Renal pelvis (tissue), 4 donors: Measurements from ENCODE around the gene GJB4. TPM values are rescaled to one million over a fixed set of nuclear protein-coding genes. Genes with fewer than 3 reads are reported as not detected.
A peak's percentile ranks its signal among the peaks of the same experiment; 100 is the strongest.

Source experiments
- DNase-seq: peaks from one replicate; pipeline ENCODE4 v3.0.0-alpha.2; 2013
- polyA plus RNA-seq, 3 donors: library from polyadenylated mRNA; unstranded; fragments of 120-200 nt; gene quantifications; one replicate each; pipeline ENCODE4 v1.2.1, GENCODE V29; 2013; ENCODE audit not compliant: insufficient read length in 3 of 3

The GJB4 gene
- polyA plus RNA-seq, 3 donors, result 0.10 to 0.66 (median 0.46) TPM

- no peak for DNase-seq
Observed at GRCh38 chr1:34777519-34778321, 18.2 kb downstream of the GJB4 start.

DNA sequence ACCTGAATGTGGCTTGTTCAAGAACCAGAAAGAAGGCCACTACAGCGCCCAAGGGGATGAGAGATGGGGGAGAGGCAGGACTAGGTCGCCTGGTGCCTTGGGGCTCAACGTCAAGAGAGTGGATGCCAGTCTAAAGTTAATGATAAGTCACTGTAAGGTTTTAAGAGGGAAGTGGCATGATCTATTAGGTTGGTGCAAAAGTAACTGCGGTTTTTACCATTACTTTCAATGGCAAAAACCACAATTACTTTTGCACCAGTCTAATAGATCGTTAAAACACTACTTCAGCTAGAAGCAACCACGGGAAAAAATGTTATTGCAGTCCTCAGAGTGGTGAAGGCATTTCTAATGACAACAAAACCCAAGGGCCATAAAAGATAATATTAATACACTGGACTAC lies 18.8 kb downstream of the GJB4 start:
- DNase-seq, result no peak

DNA sequence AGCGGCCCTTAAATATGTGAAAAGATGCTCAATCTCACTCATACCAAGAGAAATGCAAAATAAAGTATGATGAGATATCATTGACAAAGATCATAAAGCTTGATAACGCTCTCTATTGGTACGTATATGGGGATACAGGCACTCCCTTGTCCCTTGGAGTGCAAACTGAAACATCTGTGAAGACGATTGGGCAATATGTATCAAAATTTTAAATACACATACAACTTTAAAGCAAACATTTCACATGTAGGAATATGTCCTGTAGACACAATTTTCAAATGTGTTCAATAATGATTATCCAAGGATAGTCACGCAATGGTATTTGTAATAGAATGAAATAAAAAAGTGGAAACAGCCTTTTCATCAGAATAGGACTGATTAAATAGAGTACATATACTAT lies 19.5 kb downstream of the GJB4 start:
- DNase-seq, result no peak

- no peak for DNase-seq
Observed at GRCh38 chr1:34779526-34779925, 20.0 kb downstream of the GJB4 start.

- DNase-seq, result no peak
Observed at GRCh38 chr1:34779962-34780361, 20.4 kb downstream of the GJB4 start.

DNA sequence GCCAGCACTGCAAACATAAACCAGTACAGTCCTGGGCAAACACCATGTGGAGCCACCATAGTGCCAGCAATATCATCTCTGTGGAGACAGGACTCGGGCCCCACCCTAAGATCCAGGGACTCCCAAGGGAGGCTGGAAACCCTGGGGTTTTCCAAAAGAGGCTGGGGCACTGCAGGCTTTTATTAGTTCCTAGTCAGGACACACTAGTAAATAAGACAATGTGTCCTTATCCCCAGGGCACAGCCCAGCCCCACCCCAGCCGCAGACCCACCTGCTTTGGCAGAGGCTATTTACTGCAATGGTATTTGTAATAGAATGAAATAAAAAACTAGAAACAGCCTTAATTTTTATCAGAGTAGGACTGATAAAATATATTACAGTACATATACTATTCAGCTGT lies 21.0 kb downstream of the GJB4 start:
- DNase-seq, result no peak

- no peak for DNase-seq
Observed at GRCh38 chr1:34781071-34781843, 21.7 kb downstream of the GJB4 start, which contains the start of gene GJB3. Gene GJB3, plus strand, starts transcription at chr1:34781214. Its CDS starts 3,549 bp downstream, at chr1:34784763.

- DNase-seq, result no peak
Observed at GRCh38 chr1:34781844-34782391, 22.4 kb downstream of the GJB4 start.

- no peak for DNase-seq
Observed at GRCh38 chr1:34784751-34785221, 25.2 kb downstream of the GJB4 start.

GRCh38 chr1:34785231-34785874 lies 25.8 kb downstream of the GJB4 start:
- DNase-seq, result no peak

GRCh38 chr1:34785875-34786470 lies 26.4 kb downstream of the GJB4 start:
- no peak for DNase-seq

- peak; percentile 58 for DNase-seq
Observed at GRCh38 chr1:34786521-34787325, 27.2 kb downstream of the GJB4 start.

DNA sequence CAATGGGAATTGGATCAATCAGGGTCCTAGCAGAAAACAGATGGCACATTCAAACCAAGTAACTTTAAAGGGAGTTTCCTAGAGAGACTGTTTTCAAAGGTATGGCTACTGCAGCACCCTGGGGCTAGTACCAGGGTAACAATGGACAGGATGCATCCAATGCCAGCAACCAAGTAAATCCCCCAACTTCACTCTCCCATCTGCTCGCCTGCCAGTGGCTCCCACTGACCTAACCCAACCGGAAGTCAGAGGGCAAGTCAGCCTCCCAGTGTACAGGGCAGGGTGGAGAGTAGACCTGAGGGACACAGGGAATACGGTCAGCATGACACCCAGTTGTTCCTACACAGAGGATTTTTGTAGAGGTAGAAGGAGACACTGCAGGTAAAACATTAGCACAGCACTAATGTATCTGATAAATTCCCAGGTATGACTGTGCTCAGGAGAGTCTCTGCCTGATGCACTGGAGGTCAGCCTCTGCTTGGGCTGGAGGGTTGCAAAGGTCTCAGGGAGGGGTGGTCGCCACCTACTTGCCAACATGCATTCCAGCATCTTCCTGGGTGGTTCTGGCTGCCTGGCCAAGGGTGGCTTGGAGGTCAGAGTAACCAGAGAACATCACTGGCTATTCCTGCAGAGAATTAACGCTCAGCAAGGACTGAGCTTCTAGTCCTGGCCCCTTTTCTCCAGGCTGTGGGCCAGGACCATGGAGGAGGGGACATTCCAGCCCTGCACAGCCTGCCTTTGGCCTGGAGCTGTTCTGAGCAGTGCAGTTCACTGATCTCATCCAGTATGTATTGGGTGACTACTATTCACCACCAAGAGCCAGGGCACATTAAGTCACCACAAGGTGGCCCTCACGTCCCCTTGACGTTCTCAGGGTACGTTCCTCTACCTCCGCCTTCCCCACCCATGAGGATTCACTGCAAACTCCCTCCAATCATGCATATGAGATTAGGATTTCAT lies 28.2 kb downstream of the GJB4 start:
- DNase-seq, result no peak

DNA sequence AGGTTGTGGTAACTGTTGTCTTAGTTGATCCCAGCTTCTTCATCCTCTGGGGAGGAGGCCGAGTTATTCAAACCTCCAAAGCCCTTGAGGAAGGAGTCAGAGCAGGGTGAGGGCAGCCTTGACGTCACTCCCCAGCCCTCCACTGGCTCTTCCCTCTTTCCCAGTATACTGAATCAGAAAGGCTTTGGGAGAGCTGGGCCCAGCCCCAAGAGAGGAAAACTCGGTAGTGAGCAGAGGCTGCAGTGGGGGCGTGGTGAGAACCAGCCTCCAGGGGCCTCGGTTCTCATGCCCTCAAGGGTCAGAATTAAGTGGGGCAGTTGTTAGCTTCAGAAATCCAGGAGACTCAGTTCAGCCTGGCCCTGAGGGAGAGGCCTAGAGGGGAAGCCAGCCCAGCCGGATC lies 31.4 kb downstream of the GJB4 start:
- DNase-seq, result no peak

DNA sequence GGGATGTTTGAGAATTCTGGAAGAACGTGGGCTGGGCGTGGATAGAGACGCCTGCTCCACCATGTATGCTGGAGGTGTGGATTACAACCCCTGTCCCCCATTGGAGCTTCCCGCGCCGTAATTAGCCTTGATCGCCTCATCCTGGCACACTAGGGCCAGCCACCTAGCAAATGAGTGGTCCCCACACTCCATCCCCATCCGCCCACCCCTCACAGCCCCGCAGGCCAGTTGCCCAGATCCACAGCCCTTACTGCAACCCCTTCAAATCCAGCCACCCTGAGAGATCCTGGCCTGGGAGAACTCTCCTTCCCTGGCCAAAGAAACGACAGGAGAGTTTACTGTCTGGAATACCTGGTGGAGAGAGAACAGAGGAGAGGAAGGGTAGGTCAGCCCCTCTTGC lies 32.9 kb downstream of the GJB4 start:
- no peak for DNase-seq

DNA sequence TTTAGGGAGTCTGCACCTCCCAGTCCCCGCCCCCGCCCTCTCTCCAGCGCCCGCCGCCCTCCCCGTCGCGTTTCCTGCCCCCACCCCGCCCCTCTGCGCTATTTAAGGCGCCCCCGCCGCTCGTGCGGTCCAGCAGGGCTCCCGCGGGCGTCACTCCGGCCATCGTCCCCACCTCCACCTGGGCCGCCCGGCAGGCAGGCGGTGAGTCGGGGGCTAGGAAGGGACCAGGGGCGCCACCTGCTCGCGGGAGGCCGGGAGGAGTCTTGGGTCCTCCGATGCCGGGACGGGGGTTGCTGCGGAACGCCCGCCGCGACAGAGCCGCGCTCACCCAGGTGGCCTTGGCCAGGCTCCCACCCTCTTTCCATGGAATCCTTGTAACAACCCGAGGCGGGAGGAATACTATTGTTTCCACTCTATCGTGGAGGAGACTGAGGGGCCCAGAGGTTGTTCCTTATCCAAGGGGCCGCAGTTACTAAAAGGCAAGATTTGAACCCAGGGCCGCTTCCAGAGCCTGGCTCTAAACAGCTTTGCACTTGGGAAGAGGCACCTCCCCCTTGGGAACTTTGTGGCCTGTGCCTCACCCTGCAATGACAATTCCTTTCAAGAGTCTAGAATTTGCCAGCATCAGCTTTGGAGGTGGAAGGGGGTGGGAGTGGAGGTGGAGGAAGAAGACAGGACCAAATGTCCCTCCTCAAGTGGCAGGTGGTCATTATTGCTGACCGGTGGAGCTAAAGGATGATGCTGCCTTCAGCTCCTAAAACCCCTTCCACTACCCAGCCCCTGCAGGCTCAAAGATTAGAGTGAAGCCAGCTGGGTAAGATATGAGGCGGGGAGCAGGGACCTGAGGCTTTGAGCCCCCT lies 33.6 kb downstream of the GJB4 start, which contains the start of gene GJA4:
Gene GJA4 (plus strand): TSS at position 132 of the 860 bp plus-strand sequence. CDS start 1,215 bp downstream, outside the sequence.
- DNase-seq, result no peak

- DNase-seq, result no peak
Observed at GRCh38 chr1:34794001-34794789, 34.7 kb downstream of the GJB4 start.

DNA sequence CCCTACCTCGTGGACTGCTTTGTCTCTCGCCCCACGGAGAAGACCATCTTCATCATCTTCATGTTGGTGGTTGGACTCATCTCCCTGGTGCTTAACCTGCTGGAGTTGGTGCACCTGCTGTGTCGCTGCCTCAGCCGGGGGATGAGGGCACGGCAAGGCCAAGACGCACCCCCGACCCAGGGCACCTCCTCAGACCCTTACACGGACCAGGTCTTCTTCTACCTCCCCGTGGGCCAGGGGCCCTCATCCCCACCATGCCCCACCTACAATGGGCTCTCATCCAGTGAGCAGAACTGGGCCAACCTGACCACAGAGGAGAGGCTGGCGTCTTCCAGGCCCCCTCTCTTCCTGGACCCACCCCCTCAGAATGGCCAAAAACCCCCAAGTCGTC lies 35.2 kb downstream of the GJB4 start:
- DNase-seq, result no peak
